Gastrocnemius medialis (tissue), 4 donors: Measurements from ENCODE around the gene PPP1R13L.

Experiments used
- POLR2A ChIP-seq, 2 donors: fragments of 450-650 bp; IDR thresholded peaks; one replicate each; pipeline ENCODE4 v1.6.1; 2017; ENCODE audit warnings: antibody characterized with exemption in 2 of 2, mild to moderate bottlenecking in 2 of 2, moderate library complexity in 2 of 2
- TF ChIP-seq, protein P1 (sequence below), 5 experiments: fragments of 450-650 bp in 3 of 5; fragments of 200-600 bp in 2 of 5; sonication (generic) in 2 of 5; IDR thresholded peaks in 4 of 5; conservative IDR thresholded peaks in 1 of 5; 1 replicate in 4 of 5; 2 replicates in 1 of 5; pipeline ENCODE4 v1.5.1; 2016 to 2019; ENCODE audit warnings: antibody characterized with exemption in 5 of 5, mild to moderate bottlenecking in 3 of 5, moderate library complexity in 3 of 5

GRCh38 chr19:45424191-45425058 is 19.6 kb upstream of the PPP1R13L start:
- TF ChIP-seq, protein P1, sequence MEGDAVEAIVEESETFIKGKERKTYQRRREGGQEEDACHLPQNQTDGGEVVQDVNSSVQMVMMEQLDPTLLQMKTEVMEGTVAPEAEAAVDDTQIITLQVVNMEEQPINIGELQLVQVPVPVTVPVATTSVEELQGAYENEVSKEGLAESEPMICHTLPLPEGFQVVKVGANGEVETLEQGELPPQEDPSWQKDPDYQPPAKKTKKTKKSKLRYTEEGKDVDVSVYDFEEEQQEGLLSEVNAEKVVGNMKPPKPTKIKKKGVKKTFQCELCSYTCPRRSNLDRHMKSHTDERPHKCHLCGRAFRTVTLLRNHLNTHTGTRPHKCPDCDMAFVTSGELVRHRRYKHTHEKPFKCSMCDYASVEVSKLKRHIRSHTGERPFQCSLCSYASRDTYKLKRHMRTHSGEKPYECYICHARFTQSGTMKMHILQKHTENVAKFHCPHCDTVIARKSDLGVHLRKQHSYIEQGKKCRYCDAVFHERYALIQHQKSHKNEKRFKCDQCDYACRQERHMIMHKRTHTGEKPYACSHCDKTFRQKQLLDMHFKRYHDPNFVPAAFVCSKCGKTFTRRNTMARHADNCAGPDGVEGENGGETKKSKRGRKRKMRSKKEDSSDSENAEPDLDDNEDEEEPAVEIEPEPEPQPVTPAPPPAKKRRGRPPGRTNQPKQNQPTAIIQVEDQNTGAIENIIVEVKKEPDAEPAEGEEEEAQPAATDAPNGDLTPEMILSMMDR (IDR thresholded peaks at IDR 0.05 in 4 of 5, conservative IDR thresholded peaks at IDR 0.05 in 1 of 5) = no peak
- TF ChIP-seq POLR2A (IDR thresholded peaks at IDR 0.05) = no peak
